ENCODE data around the gene SCN8A.
A peak's percentile ranks its signal among the peaks of the same experiment; 100 is the strongest.

Gene SCN8A

DNA sequence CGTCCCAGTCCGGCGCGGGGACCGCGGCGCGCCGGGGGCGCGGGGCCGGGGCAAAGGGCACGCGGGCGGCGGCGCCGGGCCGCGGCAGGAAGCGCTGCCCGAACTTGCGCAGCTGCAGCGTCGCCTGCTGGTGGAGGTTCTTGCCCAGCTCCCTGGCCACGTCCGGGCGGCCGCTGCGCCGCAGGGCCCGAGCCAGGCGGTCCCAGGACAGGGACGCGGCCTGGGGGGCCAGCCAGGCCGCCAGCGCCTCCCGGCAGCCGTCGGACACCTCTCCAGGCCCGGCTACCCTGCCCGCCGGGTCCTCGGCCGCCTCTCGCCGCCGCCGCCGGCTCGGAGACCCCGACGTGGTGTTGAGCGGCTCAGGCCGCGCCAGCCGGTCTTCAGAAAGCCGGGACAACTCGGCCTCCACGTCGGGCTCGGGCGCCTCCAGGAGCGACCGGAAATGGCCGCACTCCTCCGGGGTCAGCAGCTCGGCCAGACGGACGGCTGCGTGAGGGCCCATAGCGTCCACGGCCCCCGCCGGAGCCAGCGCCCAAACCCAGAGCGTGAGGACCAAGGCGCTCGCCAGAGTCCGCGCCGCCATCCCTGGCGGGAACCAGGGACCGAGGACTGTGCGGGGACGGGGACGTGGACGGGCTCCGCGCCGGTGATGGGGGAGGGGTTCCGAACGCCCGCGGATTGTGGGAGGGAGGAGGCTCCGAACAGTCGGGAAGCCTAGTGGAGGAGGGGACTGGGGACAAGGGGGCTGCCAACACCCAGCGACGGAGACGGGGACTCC lies 223.5 kb downstream of the SCN8A start:
- peak; percentile 88 for DNase-seq (ENCODE audit: low spot score)
- in situ Hi-C loops (cut with MboI; ENCODE audit: low pct_unique_long_range_greater_than_20kb, low sequenced_read_pairs, unreplicated experiment) = no loop called here
- TF ChIP-seq, protein P1, sequence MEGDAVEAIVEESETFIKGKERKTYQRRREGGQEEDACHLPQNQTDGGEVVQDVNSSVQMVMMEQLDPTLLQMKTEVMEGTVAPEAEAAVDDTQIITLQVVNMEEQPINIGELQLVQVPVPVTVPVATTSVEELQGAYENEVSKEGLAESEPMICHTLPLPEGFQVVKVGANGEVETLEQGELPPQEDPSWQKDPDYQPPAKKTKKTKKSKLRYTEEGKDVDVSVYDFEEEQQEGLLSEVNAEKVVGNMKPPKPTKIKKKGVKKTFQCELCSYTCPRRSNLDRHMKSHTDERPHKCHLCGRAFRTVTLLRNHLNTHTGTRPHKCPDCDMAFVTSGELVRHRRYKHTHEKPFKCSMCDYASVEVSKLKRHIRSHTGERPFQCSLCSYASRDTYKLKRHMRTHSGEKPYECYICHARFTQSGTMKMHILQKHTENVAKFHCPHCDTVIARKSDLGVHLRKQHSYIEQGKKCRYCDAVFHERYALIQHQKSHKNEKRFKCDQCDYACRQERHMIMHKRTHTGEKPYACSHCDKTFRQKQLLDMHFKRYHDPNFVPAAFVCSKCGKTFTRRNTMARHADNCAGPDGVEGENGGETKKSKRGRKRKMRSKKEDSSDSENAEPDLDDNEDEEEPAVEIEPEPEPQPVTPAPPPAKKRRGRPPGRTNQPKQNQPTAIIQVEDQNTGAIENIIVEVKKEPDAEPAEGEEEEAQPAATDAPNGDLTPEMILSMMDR (IDR thresholded peaks at IDR 0.05; ENCODE audit: extremely low read depth, insufficient read depth, missing control alignments) = peak; percentile 79

GRCh38 chr12:51815571-51815970 lies 224.5 kb downstream of the SCN8A start:
- peak; percentile 24 for DNase-seq (ENCODE audit: low spot score)
- in situ Hi-C loops (cut with MboI; ENCODE audit: low pct_unique_long_range_greater_than_20kb, low sequenced_read_pairs, unreplicated experiment) = no loop called here
- TF ChIP-seq, protein P1 (IDR thresholded peaks at IDR 0.05; ENCODE audit: extremely low read depth, insufficient read depth, missing control alignments) = no peak

- DNase-seq (ENCODE audit: low spot score) = no peak
- TF ChIP-seq, protein P1 (IDR thresholded peaks at IDR 0.05; ENCODE audit: extremely low read depth, insufficient read depth, missing control alignments) = no peak
- in situ Hi-C loops (cut with MboI; ENCODE audit: low pct_unique_long_range_greater_than_20kb, low sequenced_read_pairs, unreplicated experiment) = no loop called here
Observed at GRCh38 chr12:51817027-51817953, 226.3 kb downstream of the SCN8A start.

- no peak for DNase-seq (ENCODE audit: low spot score)
- in situ Hi-C loops (cut with MboI; ENCODE audit: low pct_unique_long_range_greater_than_20kb, low sequenced_read_pairs, unreplicated experiment) = no loop called here
- TF ChIP-seq, protein P1 (IDR thresholded peaks at IDR 0.05; ENCODE audit: extremely low read depth, insufficient read depth, missing control alignments) = no peak
Observed at GRCh38 chr12:51818086-51818485, 227.1 kb downstream of the SCN8A start.

DNA sequence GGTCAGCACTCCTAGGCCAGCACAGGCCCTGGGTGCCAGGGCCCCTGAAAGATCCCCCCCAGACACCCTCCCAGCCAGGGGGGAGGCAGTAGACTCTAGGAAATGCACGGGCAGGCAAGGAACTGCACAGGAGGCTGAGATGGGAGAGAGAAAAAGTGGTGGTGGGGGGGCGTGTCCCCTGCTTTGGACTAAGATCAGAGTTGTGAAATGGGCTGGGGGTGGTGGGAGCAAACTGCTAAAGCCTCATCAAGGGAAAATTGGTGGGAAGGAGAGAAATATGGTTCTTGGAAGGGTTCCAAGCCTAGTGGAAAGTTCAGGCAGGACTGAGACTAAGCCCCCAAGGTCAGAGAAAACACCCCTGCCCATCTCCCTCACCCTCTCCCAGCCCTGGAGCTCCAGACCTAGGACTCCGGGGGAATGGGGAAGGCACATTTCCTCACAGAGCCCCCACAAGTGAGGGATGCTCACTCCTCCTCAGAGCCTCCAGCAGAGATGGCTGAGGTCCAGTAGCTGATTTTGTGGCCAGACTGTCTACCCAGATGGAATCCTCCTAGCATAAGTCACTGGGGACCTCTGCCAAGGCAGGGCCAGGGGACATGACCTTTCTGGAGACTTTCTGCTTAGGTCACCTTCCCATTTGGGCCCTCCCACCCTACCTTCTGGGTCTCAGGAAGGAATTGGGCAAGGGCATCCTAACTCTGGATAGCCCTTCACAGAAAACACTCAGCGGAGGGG lies 227.7 kb downstream of the SCN8A start:
- in situ Hi-C loops (cut with MboI; ENCODE audit: low pct_unique_long_range_greater_than_20kb, low sequenced_read_pairs, unreplicated experiment) = no loop called here
- TF ChIP-seq, protein P1 (IDR thresholded peaks at IDR 0.05; ENCODE audit: extremely low read depth, insufficient read depth, missing control alignments) = no peak
- no peak for DNase-seq (ENCODE audit: low spot score)
